ENCODE data around the gene UTRN. TPM values are rescaled to one million over a fixed set of nuclear protein-coding genes. Genes with fewer than 3 reads are reported as not detected.

The UTRN gene
- total RNA-seq, 1 experiment from 2014 or later, result 79.7 TPM

GRCh38 chr6:144332177-144332576 is 47.0 kb downstream of the UTRN start:
- Histone ChIP-seq H2AK5ac (ENCODE audit: insufficient read length, low read length) (peak overlapping the region; percentile 3), H4K5ac (ENCODE audit: insufficient read length, low read depth, low read length) (no peak overlapping the region), H3K56ac (ENCODE audit: insufficient read length, low read depth, low read length) (no peak overlapping the region), H3T11ph (ENCODE audit: low read length) (no peak overlapping the region), H3K79me1 (ENCODE audit: insufficient read depth, low read depth, low read length, poor library complexity, severe bottlenecking) (peaks cover 5% of the 10 kb centered on the region), H4K8ac (replicated peaks; ENCODE audit: insufficient read length, low read depth, low read length) (no peak overlapping the region), H4K20me1 (ENCODE audit: control insufficient read depth, insufficient read depth, insufficient read length) (no peaks in the 10 kb centered on the region), H2BK120ac (ENCODE audit: low read depth, low read length, poor library complexity, severe bottlenecking) (no peak overlapping the region), H3K9me3 (ENCODE audit: control insufficient read depth, low read depth, low read length) (no peaks in the 10 kb centered on the region), H2BK15ac (ENCODE audit: low read depth, low read length) (no peak overlapping the region), H3K27ac (ENCODE audit: insufficient read length, low read depth, low read length) (peak overlapping the region; percentile 93), H3K14ac (ENCODE audit: insufficient read depth, low read length) (no peak overlapping the region), H3K27me3 (ENCODE audit: insufficient read depth, low read length) (no peaks in the 10 kb centered on the region), H3K79me2 (ENCODE audit: insufficient read depth, low read length) (peaks cover 13% of the 10 kb centered on the region; the same call in 1 of the 2 replicates), H4K91ac (ENCODE audit: insufficient read length, low read depth, low read length) (no peak overlapping the region), H3K4me1 (ENCODE audit: insufficient read depth, low read length) (peaks cover 27% of the 10 kb centered on the region; the same call in 1 of the 2 replicates), H2BK5ac (ENCODE audit: insufficient read length, low read length) (no peak overlapping the region), H3K4ac (ENCODE audit: low read depth, low read length) (no peak overlapping the region), H3K18ac (ENCODE audit: insufficient read length, low read depth, low read length) (peak overlapping the region; percentile 36), H2AFZ (ENCODE audit: low read length) (no peak overlapping the region), H2BK12ac (ENCODE audit: insufficient read length, low read depth, low read length) (peak overlapping the region; percentile 29), H3K4me2 (ENCODE audit: insufficient read depth, insufficient read length, low read length) (peak overlapping the region; percentile 61), H3K23ac (ENCODE audit: insufficient read length, low read depth, low read length) (no peak overlapping the region), H3K23me2 (ENCODE audit: insufficient read length, low read depth, low read length, poor library complexity, severe bottlenecking) (no peaks in the 10 kb centered on the region), H3K9ac (ENCODE audit: extremely low read depth, insufficient read length, low read length) (no peak overlapping the region), H2BK20ac (ENCODE audit: low read depth, low read length, poor library complexity, severe bottlenecking) (no peak overlapping the region)
- no peaks in the 10 kb centered on the region for H3K9me3 Mint-ChIP-seq
- H3K27ac Mint-ChIP-seq, result peak overlapping the region; percentile 3 to 95 (median 68); a peak in 6 of 7 replicates
- H3K36me3 Mint-ChIP-seq (ENCODE audit: insufficient read depth in 1 of 3, low read depth in 3 of 3), result no peaks in the 10 kb centered on the region; a peak in 1 of 7 replicates
- H3K4me3 Mint-ChIP-seq, result no peak overlapping the region
- no peak for DNase-seq
- no CpG with 5 or more reads among the region's 3 CpGs for WGBS (ENCODE audit: extremely low coverage, insufficient read length, low lambda C conversion rate)
- no peaks in the 10 kb centered on the region for H3K27me3 Mint-ChIP-seq (ENCODE audit: low read depth)
- H3K4me1 Mint-ChIP-seq, result peaks cover 67 to 69% of the 10 kb centered on the region in 2 experiments
- no peak for TF ChIP-seq CTCF (conservative IDR thresholded peaks at IDR 0.05)
